ENCODE data around the gene ZNF543. TPM values are rescaled to one million over a fixed set of nuclear protein-coding genes. Genes with fewer than 3 reads are reported as not detected.

The ZNF543 gene
- total and polyA plus RNA-seq, 2 of the 13 experiments (the other 11 are each of a cell fraction or from before 2014, with no cell fraction given): 2.1 to 8.9 TPM

DNA sequence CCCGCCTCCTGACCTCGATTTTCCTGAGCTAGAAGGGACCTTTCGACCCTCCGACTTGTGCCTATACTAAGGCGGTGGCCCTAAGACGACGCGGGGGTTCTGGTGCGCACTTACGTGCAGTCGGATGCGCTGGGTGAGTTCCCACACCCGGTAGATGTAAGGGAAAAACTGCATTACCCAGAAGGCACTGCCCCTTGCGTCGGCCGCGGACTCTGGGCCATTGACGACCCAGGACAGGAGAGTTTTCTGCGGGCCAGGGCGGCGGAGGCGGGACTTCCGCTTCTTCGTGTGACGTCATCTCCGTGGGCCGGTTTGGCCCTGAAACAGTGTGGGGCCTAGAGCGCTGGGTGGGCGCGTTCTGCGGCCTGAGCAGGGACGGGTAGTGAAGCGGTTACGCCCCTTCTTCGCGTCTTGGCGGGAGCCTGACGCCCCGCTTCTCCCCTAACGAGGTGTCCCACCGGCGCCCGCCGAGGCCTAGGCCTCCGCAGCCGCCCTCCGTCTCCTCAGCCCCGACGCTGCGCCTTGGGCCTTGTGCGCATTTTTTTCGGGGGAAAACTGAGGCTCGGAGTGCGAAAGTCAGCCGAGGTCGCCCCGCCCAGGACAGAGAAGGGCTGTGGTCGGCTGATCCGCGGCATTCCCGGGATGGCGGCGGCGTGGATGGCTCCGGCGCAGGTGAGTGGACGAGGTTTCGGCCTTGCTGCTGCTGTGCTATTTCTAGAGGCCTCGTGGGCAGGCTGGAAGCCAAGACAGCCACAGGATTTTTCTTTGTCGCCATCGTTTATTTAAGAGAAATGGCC, 39.9 kb upstream of the ZNF543 start, which contains the start of gene ZNF460 (continued):
- TF ChIP-seq, protein P1, sequence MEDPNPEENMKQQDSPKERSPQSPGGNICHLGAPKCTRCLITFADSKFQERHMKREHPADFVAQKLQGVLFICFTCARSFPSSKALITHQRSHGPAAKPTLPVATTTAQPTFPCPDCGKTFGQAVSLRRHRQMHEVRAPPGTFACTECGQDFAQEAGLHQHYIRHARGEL (CRISPR knock-in tag; IDR thresholded peaks at IDR 0.05): no peak
- TF ChIP-seq TARDBP (CRISPR knock-in tag; IDR thresholded peaks at IDR 0.05) (no peak; the same call in 1 of the 2 replicates), ETV6 (CRISPR knock-in tag; conservative IDR thresholded peaks at IDR 0.05) (no peak; the same call in 1 of the 2 replicates), GZF1 (CRISPR knock-in tag; IDR thresholded peaks at IDR 0.05) (peak; percentile 78), ZNF225 (CRISPR knock-in tag; IDR thresholded peaks at IDR 0.05) (0 out of 2 replicates have a peak, but pooled peaks have one; percentile 31), PAX8 (CRISPR knock-in tag; IDR thresholded peaks at IDR 0.05; ENCODE audit: borderline replicate concordance) (no peak; the same call in 1 of the 2 replicates), CBX5 (CRISPR knock-in tag; IDR thresholded peaks at IDR 0.05; ENCODE audit: borderline replicate concordance) (peak; percentile 41; the same call in 1 of the 2 replicates), EEA1 (CRISPR knock-in tag; IDR thresholded peaks at IDR 0.05; ENCODE audit: borderline replicate concordance) (no peak), NKX3-1 (CRISPR knock-in tag; IDR thresholded peaks at IDR 0.05) (no peak), TEAD2 (CRISPR knock-in tag; IDR thresholded peaks at IDR 0.05) (no peak), REL (CRISPR knock-in tag; conservative IDR thresholded peaks at IDR 0.05) (no peak), ZNF121 (CRISPR knock-in tag; IDR thresholded peaks at IDR 0.05) (no peak), SRF (IDR thresholded peaks at IDR 0.05; ENCODE audit: low read depth, low read length) (no peak), ZNF878 (CRISPR knock-in tag; IDR thresholded peaks at IDR 0.05) (no peak), ZNF232 (CRISPR knock-in tag; IDR thresholded peaks at IDR 0.05; ENCODE audit: borderline replicate concordance) (peak; percentile 64; the same call in 1 of the 2 replicates), RARA (CRISPR knock-in tag; IDR thresholded peaks at IDR 0.05) (no peak), PRPF4 (IDR thresholded peaks at IDR 0.05; ENCODE audit: low read depth, low read length, poor library complexity, severe bottlenecking) (no peak), RCOR2 (CRISPR knock-in tag; IDR thresholded peaks at IDR 0.05) (no peak), ATF7-NPFF (CRISPR knock-in tag; IDR thresholded peaks at IDR 0.05; ENCODE audit: low read depth) (peak; percentile 45; the same call in 1 of the 2 replicates), POGZ (CRISPR knock-in tag; IDR thresholded peaks at IDR 0.05) (0 out of 2 replicates have a peak, but pooled peaks have one; percentile 41), ISL2 (CRISPR knock-in tag; IDR thresholded peaks at IDR 0.05) (peak; percentile 38; the same call in 1 of the 2 replicates), ARNT (IDR thresholded peaks at IDR 0.05) (no peak), MEF2D (CRISPR knock-in tag; IDR thresholded peaks at IDR 0.05) (peak; percentile 23; the same call in 1 of the 2 replicates)
- TF ChIP-seq, protein P2, sequence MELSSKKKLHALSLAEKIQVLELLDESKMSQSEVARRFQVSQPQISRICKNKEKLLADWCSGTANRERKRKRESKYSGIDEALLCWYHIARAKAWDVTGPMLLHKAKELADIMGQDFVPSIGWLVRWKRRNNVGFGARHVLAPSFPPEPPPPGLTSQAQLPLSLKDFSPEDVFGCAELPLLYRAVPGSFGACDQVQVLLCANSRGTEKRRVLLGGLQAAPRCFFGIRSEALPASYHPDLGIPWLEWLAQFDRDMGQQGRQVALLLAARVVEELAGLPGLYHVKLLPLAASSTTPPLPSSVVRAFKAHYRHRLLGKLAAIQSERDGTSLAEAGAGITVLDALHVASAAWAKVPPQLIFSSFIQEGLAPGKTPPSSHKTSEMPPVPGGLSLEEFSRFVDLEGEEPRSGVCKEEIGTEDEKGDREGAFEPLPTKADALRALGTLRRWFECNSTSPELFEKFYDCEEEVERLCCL (CRISPR knock-in tag; IDR thresholded peaks at IDR 0.05; ENCODE audit: borderline replicate concordance): no peak
- TF ChIP-seq, protein P3, sequence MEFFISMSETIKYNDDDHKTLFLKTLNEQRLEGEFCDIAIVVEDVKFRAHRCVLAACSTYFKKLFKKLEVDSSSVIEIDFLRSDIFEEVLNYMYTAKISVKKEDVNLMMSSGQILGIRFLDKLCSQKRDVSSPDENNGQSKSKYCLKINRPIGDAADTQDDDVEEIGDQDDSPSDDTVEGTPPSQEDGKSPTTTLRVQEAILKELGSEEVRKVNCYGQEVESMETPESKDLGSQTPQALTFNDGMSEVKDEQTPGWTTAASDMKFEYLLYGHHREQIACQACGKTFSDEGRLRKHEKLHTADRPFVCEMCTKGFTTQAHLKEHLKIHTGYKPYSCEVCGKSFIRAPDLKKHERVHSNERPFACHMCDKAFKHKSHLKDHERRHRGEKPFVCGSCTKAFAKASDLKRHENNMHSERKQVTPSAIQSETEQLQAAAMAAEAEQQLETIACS (CRISPR knock-in tag; IDR thresholded peaks at IDR 0.05): no peak
- TF ChIP-seq, protein P4, sequence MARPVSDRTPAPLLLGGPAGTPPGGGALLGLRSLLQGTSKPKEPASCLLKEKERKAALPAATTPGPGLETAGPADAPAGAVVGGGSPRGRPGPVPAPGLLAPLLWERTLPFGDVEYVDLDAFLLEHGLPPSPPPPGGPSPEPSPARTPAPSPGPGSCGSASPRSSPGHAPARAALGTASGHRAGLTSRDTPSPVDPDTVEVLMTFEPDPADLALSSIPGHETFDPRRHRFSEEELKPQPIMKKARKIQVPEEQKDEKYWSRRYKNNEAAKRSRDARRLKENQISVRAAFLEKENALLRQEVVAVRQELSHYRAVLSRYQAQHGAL (CRISPR knock-in tag; IDR thresholded peaks at IDR 0.05; ENCODE audit: not compliant biosample characterization): no peak
